H9 (cell line): ENCODE results near the gene PBX1. TPM values are rescaled to one million over a fixed set of nuclear protein-coding genes. Genes with fewer than 3 reads are reported as not detected.

ENCODE experiments used
- DNase-seq: peaks from one replicate; pipeline ENCODE4 v3.0.0-alpha.2; 2017
- H2AFZ ChIP-seq: one replicate; pipeline ENCODE4 v1.6.1; 2013; ENCODE audit warnings: mild to moderate bottlenecking, low read length, control low read depth, moderate library complexity
- H2AK5ac ChIP-seq: 2 replicates; pipeline ENCODE4 v1.6.1; 2013; ENCODE audit warnings: low read length, control low read depth, mixed read lengths; ENCODE audit not compliant: insufficient read length
- H2BK120ac ChIP-seq: one replicate; pipeline ENCODE4 v1.6.1; 2013; ENCODE audit warnings: low read depth, mild to moderate bottlenecking, low read length, control low read depth, inconsistent platforms; ENCODE audit not compliant: poor library complexity, severe bottlenecking
- H2BK12ac ChIP-seq: 2 replicates; pipeline ENCODE4 v1.6.1; 2013; ENCODE audit warnings: low read length, control low read depth, mixed read lengths, low read depth; ENCODE audit not compliant: insufficient read length
- H2BK15ac ChIP-seq: 2 replicates; pipeline ENCODE4 v1.6.1; 2013; ENCODE audit warnings: low read depth, low read length, control low read depth
- H2BK20ac ChIP-seq: one replicate; pipeline ENCODE4 v1.6.1; 2013; ENCODE audit warnings: low read depth, mild to moderate bottlenecking, low read length, control low read depth, inconsistent platforms; ENCODE audit not compliant: poor library complexity, severe bottlenecking
- H2BK5ac ChIP-seq: 2 replicates; pipeline ENCODE4 v1.6.1; 2013; ENCODE audit warnings: low read length, control low read depth, mixed read lengths; ENCODE audit not compliant: insufficient read length
- H3K14ac ChIP-seq: 2 replicates; pipeline ENCODE4 v1.6.1; 2013; ENCODE audit warnings: low read length, control low read depth; ENCODE audit not compliant: insufficient read depth
- H3K18ac ChIP-seq: 2 replicates; pipeline ENCODE4 v1.6.1; 2013; ENCODE audit warnings: low read depth, mild to moderate bottlenecking, mixed read lengths, low read length, control low read depth; ENCODE audit not compliant: insufficient read length
- H3K23ac ChIP-seq: 2 replicates; pipeline ENCODE4 v1.6.1; 2013; ENCODE audit warnings: low read length, control low read depth, mixed read lengths, low read depth; ENCODE audit not compliant: insufficient read length
- H3K23me2 ChIP-seq: 2 replicates; pipeline ENCODE4 v1.6.1; 2013; ENCODE audit warnings: low read depth, mild to moderate bottlenecking, mixed read lengths, low read length, control low read depth; ENCODE audit not compliant: insufficient read length, poor library complexity, severe bottlenecking
- H3K27ac ChIP-seq: 2 replicates; pipeline ENCODE4 v1.5.1; 2013; ENCODE audit warnings: low read length, control low read depth, mixed read lengths, low read depth; ENCODE audit not compliant: insufficient read length
- H3K27me3 ChIP-seq: 2 replicates; pipeline ENCODE4 v1.6.1; 2013; ENCODE audit warnings: low read length, control low read depth, inconsistent platforms; ENCODE audit not compliant: insufficient read depth
- H3K4ac ChIP-seq: 2 replicates; pipeline ENCODE4 v1.6.1; 2013; ENCODE audit warnings: low read depth, mild to moderate bottlenecking, control low read depth, inconsistent platforms, low read length, moderate library complexity
- H3K4me1 ChIP-seq: 2 replicates; pipeline ENCODE4 v1.6.1; 2013; ENCODE audit warnings: low read length, control low read depth, inconsistent platforms; ENCODE audit not compliant: insufficient read depth
- H3K4me2 ChIP-seq: 2 replicates; pipeline ENCODE4 v1.6.1; 2013; ENCODE audit warnings: low read length, control low read depth, mixed read lengths; ENCODE audit not compliant: insufficient read length, insufficient read depth
- H3K56ac ChIP-seq: 2 replicates; pipeline ENCODE4 v1.6.1; 2013; ENCODE audit warnings: low read depth, mild to moderate bottlenecking, mixed read lengths, low read length, control low read depth; ENCODE audit not compliant: insufficient read length
- H3K79me1 ChIP-seq: 2 replicates; pipeline ENCODE4 v1.6.1; 2013; ENCODE audit warnings: low read depth, mild to moderate bottlenecking, moderate library complexity, low read length, control low read depth, inconsistent platforms; ENCODE audit not compliant: insufficient read depth, poor library complexity, severe bottlenecking
- H3K79me2 ChIP-seq: 2 replicates; pipeline ENCODE4 v1.6.1; 2013; ENCODE audit warnings: low read length, control low read depth, inconsistent platforms; ENCODE audit not compliant: insufficient read depth
- H3K9ac ChIP-seq: 2 replicates; pipeline ENCODE4 v1.6.1; 2013; ENCODE audit warnings: low read length, control low read depth, mixed read lengths; ENCODE audit not compliant: insufficient read length; ENCODE audit errors: extremely low read depth
- H3K9me3 ChIP-seq: one replicate; pipeline ENCODE4 v1.6.1; 2013; ENCODE audit warnings: low read depth, low read length, inconsistent platforms; ENCODE audit not compliant: control insufficient read depth
- H3T11ph ChIP-seq: one replicate; pipeline ENCODE4 v1.6.1; 2013; ENCODE audit warnings: mild to moderate bottlenecking, low read length, control low read depth, inconsistent platforms
- H4K20me1 ChIP-seq: one replicate; pipeline ENCODE4 v1.6.1; 2013; ENCODE audit not compliant: control insufficient read depth, insufficient read length, insufficient read depth
- H4K5ac ChIP-seq: 2 replicates; pipeline ENCODE4 v1.6.1; 2013; ENCODE audit warnings: low read depth, mild to moderate bottlenecking, mixed read lengths, low read length, control low read depth; ENCODE audit not compliant: insufficient read length
- H4K8ac ChIP-seq: replicated peaks from 2 replicates; pipeline ENCODE4 v1.6.1; 2013; ENCODE audit warnings: low read length, control low read depth, mixed read lengths, low read depth; ENCODE audit not compliant: insufficient read length
- H4K91ac ChIP-seq: 2 replicates; pipeline ENCODE4 v1.6.1; 2013; ENCODE audit warnings: low read depth, mild to moderate bottlenecking, moderate library complexity, mixed read lengths, low read length, control low read depth; ENCODE audit not compliant: insufficient read length
- H3K27ac Mint-ChIP-seq, 3 experiments: 2 replicates in 2 of 3; 3 replicates in 1 of 3; pipeline ENCODE4 v1.8.0; 2020 to 2021; ENCODE audit warnings: mixed read lengths in 3 of 3, mild to moderate bottlenecking in 1 of 3, moderate library complexity in 1 of 3
- H3K27me3 Mint-ChIP-seq: 2 replicates; pipeline ENCODE4 v1.8.0; 2021; ENCODE audit warnings: low read depth, mild to moderate bottlenecking, moderate library complexity, mixed read lengths
- H3K36me3 Mint-ChIP-seq, 3 experiments: 2 replicates in 2 of 3; 3 replicates in 1 of 3; pipeline ENCODE4 v1.8.0; 2020 to 2021; ENCODE audit warnings: low read depth in 3 of 3, mixed read lengths in 3 of 3; ENCODE audit not compliant: insufficient read depth in 1 of 3
- H3K4me1 Mint-ChIP-seq, 2 experiments: 2 replicates each; pipeline ENCODE4 v1.8.0; 2020; ENCODE audit warnings: mixed read lengths in 2 of 2
- H3K4me3 Mint-ChIP-seq, 2 experiments: 2 replicates in 1 of 2; 3 replicates in 1 of 2; pipeline ENCODE4 v1.8.0; 2020 to 2021; ENCODE audit warnings: mild to moderate bottlenecking in 2 of 2, mixed read lengths in 2 of 2, moderate library complexity in 1 of 2
- H3K9me3 Mint-ChIP-seq, 2 experiments: 2 replicates in 1 of 2; 3 replicates in 1 of 2; pipeline ENCODE4 v1.8.0; 2020; ENCODE audit warnings: mild to moderate bottlenecking in 2 of 2, mixed read lengths in 2 of 2, moderate library complexity in 1 of 2
- WGBS: extraction: QIAGEN DNeasy Blood & Tissue Kit; methylation state at CpG from one replicate; pipeline ENCODE4 v1.1.7; 2013; ENCODE audit warnings: missing lambda C conversion rate, low lambda C conversion rate, mixed read lengths; ENCODE audit not compliant: insufficient read length; ENCODE audit errors: extremely low coverage; 5-methylcytosine and 5-hydroxymethylcytosine counted together
- total RNA-seq: library from RNA; stranded (reverse); gene quantifications from 2 replicates; pipeline ENCODE4 v1.2.1, GENCODE V29; 2021
- TF ChIP-seq, protein P1 (sequence below): fragments of 200-600 bp; sonication (generic); conservative IDR thresholded peaks from 3 replicates; pipeline ENCODE4 v1.8.0; 2021; ENCODE audit warnings: antibody characterized with exemption, mild to moderate bottlenecking

Gene PBX1
- total RNA-seq, 1 experiment from 2014 or later, result 142 TPM

- H4K91ac ChIP-seq, result no peak overlapping the region
- H3K9me3 Mint-ChIP-seq, result no peaks in the 10 kb centered on the region
- H3K18ac ChIP-seq, result no peak overlapping the region
- no peaks in the 10 kb centered on the region for H4K20me1 ChIP-seq
- no peak overlapping the region for H2BK120ac ChIP-seq
- no peak overlapping the region for H3T11ph ChIP-seq
- H2AFZ ChIP-seq, result no peak overlapping the region
- H3K79me1 ChIP-seq, result no peaks in the 10 kb centered on the region
- no peak overlapping the region for H2BK12ac ChIP-seq
- no peak overlapping the region for H4K8ac ChIP-seq
- no peak overlapping the region for H3K14ac ChIP-seq
- no peak overlapping the region for H3K56ac ChIP-seq
- H2BK15ac ChIP-seq, result no peak overlapping the region
- no peak overlapping the region for H3K9ac ChIP-seq
- H3K27me3 ChIP-seq, result no peaks in the 10 kb centered on the region
- no CpG with 5 or more reads among the region's 9 CpGs for WGBS
- no peaks in the 10 kb centered on the region for H3K4me1 ChIP-seq
- H3K79me2 ChIP-seq, result no peaks in the 10 kb centered on the region
- no peak overlapping the region for H4K5ac ChIP-seq
- peaks cover 11 to 33% (median 30%) of the 10 kb centered on the region in 3 experiments; a peak in 6 of 7 replicates for H3K36me3 Mint-ChIP-seq
- no peaks in the 10 kb centered on the region for H3K27me3 Mint-ChIP-seq
- H3K4ac ChIP-seq, result no peak overlapping the region
- H3K23me2 ChIP-seq, result no peaks in the 10 kb centered on the region
- no peak overlapping the region for H3K27ac ChIP-seq
- H3K27ac Mint-ChIP-seq, result peak overlapping the region in 2 of 3 experiments; percentile 3 to 24; a peak in 3 of 7 replicates
- H3K4me2 ChIP-seq, result no peak overlapping the region
- H3K9me3 ChIP-seq, result no peaks in the 10 kb centered on the region
- no peak for DNase-seq
- no peak overlapping the region for H3K23ac ChIP-seq
- H3K4me3 Mint-ChIP-seq, result no peak overlapping the region
- H2BK5ac ChIP-seq, result no peak overlapping the region
- peaks cover 30 to 35% of the 10 kb centered on the region in 2 experiments for H3K4me1 Mint-ChIP-seq
- TF ChIP-seq, protein P1, sequence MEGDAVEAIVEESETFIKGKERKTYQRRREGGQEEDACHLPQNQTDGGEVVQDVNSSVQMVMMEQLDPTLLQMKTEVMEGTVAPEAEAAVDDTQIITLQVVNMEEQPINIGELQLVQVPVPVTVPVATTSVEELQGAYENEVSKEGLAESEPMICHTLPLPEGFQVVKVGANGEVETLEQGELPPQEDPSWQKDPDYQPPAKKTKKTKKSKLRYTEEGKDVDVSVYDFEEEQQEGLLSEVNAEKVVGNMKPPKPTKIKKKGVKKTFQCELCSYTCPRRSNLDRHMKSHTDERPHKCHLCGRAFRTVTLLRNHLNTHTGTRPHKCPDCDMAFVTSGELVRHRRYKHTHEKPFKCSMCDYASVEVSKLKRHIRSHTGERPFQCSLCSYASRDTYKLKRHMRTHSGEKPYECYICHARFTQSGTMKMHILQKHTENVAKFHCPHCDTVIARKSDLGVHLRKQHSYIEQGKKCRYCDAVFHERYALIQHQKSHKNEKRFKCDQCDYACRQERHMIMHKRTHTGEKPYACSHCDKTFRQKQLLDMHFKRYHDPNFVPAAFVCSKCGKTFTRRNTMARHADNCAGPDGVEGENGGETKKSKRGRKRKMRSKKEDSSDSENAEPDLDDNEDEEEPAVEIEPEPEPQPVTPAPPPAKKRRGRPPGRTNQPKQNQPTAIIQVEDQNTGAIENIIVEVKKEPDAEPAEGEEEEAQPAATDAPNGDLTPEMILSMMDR, result no peak
- no peak overlapping the region for H2BK20ac ChIP-seq
- no peak overlapping the region for H2AK5ac ChIP-seq
These were observed 282.0 kb downstream of the PBX1 start for GRCh38 chr1:164840936-164841335.
